ENCODE data around the gene NDUFC1. TPM values are rescaled to one million over a fixed set of nuclear protein-coding genes. Genes with fewer than 3 reads are reported as not detected.
"Not testable (repeated sequence)": the region's sequence is repeated elsewhere in the genome, so short reads cannot be mapped to it uniquely, and the experiment has no call there.

Gene NDUFC1
- total and polyA plus RNA-seq, 12 donors = 55.1 to 235 (median 109) TPM

DNA sequence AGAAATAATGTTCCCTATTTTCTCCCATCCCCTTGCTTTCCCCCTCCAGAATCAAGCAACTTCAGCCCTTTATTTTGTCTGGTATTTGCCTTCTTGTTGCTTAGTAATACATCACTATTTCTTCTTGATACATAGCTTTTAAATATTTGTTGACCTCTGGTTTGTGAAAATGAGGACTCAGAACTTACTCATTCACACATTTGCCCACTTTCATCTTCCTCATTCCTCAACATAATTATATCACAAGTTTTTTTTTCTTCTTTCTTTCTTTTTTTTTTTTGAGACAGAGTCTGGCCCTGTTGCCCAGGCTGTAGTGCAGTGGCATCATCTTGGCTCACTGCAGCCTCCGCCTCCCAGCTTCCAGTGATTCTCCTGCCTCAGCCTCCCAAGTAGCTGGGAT lies 28.9 kb upstream of the NDUFC1 start:
- H3K27me3 ChIP-seq = no peaks in the 10 kb centered on the region
- H3K4me3 ChIP-seq = no peak overlapping the region
- WGBS, 4 donors = 93 to 100% (median 97%) methylated on average over 1 of the region's 1 CpG
- TF ChIP-seq, protein P1, sequence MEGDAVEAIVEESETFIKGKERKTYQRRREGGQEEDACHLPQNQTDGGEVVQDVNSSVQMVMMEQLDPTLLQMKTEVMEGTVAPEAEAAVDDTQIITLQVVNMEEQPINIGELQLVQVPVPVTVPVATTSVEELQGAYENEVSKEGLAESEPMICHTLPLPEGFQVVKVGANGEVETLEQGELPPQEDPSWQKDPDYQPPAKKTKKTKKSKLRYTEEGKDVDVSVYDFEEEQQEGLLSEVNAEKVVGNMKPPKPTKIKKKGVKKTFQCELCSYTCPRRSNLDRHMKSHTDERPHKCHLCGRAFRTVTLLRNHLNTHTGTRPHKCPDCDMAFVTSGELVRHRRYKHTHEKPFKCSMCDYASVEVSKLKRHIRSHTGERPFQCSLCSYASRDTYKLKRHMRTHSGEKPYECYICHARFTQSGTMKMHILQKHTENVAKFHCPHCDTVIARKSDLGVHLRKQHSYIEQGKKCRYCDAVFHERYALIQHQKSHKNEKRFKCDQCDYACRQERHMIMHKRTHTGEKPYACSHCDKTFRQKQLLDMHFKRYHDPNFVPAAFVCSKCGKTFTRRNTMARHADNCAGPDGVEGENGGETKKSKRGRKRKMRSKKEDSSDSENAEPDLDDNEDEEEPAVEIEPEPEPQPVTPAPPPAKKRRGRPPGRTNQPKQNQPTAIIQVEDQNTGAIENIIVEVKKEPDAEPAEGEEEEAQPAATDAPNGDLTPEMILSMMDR (IDR thresholded peaks at IDR 0.05) = no peak
- no peak for TF ChIP-seq POLR2A (IDR thresholded peaks at IDR 0.05)
- DNase-seq = no peak
- no peak overlapping the region for H3K27ac ChIP-seq
- peaks cover 0 to 4% of the 10 kb centered on the region in 2 donors for H3K36me3 ChIP-seq (replicated peaks in 1 of 2)
- intact Hi-C loops (cut with DNase I) = no loop called here
- H3K9me3 ChIP-seq (replicated peaks in 1 of 3) = no peaks in the 10 kb centered on the region
- H3K4me1 ChIP-seq (replicated peaks in 1 of 2) = peaks cover 0 to 11% of the 10 kb centered on the region in 2 donors

DNA sequence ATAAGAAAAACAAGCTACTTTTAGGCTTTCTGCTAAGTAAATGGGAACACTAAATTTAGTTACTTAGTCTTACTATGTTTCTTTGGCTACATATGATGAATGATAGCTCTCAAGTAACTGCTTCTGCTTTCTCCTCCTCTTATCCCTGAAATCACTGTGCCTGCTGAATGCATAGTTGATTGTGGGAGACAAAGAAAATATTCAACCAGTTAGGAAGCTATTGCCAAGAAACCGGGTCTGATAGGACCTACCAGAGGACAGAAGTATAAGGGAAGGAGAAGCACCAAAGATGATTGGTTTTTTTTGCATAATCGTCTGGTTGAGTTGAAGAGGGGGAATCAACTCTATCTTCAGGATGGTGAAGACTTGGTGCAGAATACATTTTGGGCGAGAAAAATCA lies 28.0 kb upstream of the NDUFC1 start:
- Histone ChIP-seq H3K27ac (no peak overlapping the region), H3K4me1 (replicated peaks in 1 of 2) (peaks cover 0 to 11% of the 10 kb centered on the region in 2 donors), H3K4me3 (no peak overlapping the region), H3K9me3 (replicated peaks in 1 of 3) (no peaks in the 10 kb centered on the region), H3K27me3 (no peaks in the 10 kb centered on the region), H3K36me3 (replicated peaks in 1 of 2) (peaks cover 0 to 4% of the 10 kb centered on the region in 2 donors)
- intact Hi-C loops (cut with DNase I) = no loop called here
- TF ChIP-seq, protein P1 (IDR thresholded peaks at IDR 0.05) = no peak
- TF ChIP-seq POLR2A (IDR thresholded peaks at IDR 0.05) = no peak
- DNase-seq = no peak
- WGBS, 4 donors = 82 to 90% (median 88%) methylated on average over 3 of the region's 3 CpGs

DNA sequence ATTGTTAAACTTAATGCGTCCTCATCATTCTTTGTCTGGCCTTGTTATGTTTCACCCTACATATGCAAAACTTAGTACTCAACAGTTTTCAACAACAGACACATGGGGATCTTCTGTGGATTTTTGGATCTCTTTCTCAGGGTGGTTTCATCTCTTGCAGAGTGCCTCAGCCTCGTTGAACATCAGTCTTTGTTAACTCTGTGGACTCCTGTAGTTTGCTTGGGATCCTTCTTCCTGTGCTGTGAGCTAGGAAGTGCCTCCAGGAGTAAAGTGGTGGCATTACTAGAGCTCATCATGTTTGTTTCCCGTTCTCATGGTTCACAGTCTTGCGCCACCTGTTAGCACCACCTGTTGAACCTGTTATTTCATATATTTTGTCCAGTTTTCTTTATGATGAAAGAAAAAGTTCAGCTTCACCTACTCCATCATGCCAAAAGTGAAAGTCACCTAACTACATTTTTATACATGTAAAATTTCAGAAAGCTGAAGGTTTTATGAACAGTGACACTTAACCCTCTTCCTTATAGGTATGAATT lies 27.5 kb upstream of the NDUFC1 start:
- H3K4me3 ChIP-seq = no peak overlapping the region
- WGBS, 4 donors = 86 to 96% (median 92%) methylated on average over 4 of the region's 4 CpGs
- no peak for DNase-seq
- H3K36me3 ChIP-seq (replicated peaks in 1 of 2) = peaks cover 0 to 4% of the 10 kb centered on the region in 2 donors
- intact Hi-C loops (cut with DNase I) = no loop called here
- peaks cover 0 to 14% of the 10 kb centered on the region in 2 donors for H3K4me1 ChIP-seq (replicated peaks in 1 of 2)
- TF ChIP-seq, protein P1 (IDR thresholded peaks at IDR 0.05) = no peak
- no peak for TF ChIP-seq POLR2A (IDR thresholded peaks at IDR 0.05)
- H3K9me3 ChIP-seq (replicated peaks in 1 of 3) = no peaks in the 10 kb centered on the region
- H3K27ac ChIP-seq = no peak overlapping the region
- no peaks in the 10 kb centered on the region for H3K27me3 ChIP-seq

DNA sequence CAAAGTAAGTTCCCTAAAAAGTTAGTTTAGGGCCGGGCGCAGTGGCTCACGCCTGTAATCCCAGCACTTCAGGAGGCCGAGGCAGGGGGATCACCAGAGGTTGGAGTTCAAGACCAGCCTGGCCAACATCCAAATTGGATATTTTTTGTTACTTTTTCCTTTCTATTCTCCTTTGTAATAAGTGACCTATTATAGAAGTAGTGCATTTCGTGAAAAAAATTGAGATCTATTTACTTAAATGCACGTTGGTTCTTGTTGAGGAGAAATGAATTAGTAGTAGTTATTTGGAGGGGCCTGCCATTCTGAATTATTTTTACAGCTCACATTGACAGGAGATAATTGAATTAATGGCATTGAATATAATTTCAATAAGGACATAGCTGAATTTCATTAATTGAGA lies 22.3 kb upstream of the NDUFC1 start:
- intact Hi-C loops (cut with DNase I) = no loop called here
- H3K9me3 ChIP-seq (replicated peaks in 1 of 3) = no peaks in the 10 kb centered on the region
- DNase-seq = no peak
- 80 to 93% (median 86%) methylated on average over 6 of the region's 6 CpGs for WGBS, 4 donors
- no peak overlapping the region for H3K27ac ChIP-seq
- H3K36me3 ChIP-seq (replicated peaks in 1 of 2) = peaks cover 0 to 4% of the 10 kb centered on the region in 2 donors
- no peak for TF ChIP-seq POLR2A (IDR thresholded peaks at IDR 0.05)
- H3K4me3 ChIP-seq = no peak overlapping the region
- no peaks in the 10 kb centered on the region for H3K27me3 ChIP-seq
- H3K4me1 ChIP-seq (replicated peaks in 1 of 2) = peaks cover 5 to 19% of the 10 kb centered on the region in 2 donors

DNA sequence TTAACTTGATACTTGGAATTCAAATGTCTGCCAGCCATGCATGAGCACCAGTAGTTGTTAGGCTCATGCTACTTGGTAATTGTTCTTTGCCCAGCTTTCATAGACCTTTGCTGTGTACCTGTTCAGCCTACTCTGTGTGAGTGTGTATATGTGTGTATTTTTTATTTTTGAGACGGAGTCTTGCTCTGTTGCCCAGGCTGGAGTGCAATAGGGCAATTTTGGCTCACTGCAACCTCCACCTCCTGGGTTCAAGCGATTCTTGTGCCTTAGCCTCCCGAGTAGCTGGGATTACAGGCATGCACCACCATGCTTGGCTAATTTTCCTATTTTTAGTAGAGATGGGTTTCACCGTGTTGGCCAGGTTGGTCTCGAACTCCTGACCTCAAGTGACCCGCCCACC lies 20.3 kb upstream of the NDUFC1 start:
- H3K4me3 ChIP-seq; H3K36me3 ChIP-seq (replicated peaks in 1 of 2); intact Hi-C loops (cut with DNase I); DNase-seq; H3K27ac ChIP-seq; H3K27me3 ChIP-seq; H3K9me3 ChIP-seq (replicated peaks in 1 of 3): not testable (repeated sequence)
- peaks cover 5 to 19% of the 10 kb centered on the region in 2 donors for H3K4me1 ChIP-seq (replicated peaks in 1 of 2)
- 93 to 98% (median 97%) methylated on average over 6 of the region's 6 CpGs for WGBS, 4 donors

DNA sequence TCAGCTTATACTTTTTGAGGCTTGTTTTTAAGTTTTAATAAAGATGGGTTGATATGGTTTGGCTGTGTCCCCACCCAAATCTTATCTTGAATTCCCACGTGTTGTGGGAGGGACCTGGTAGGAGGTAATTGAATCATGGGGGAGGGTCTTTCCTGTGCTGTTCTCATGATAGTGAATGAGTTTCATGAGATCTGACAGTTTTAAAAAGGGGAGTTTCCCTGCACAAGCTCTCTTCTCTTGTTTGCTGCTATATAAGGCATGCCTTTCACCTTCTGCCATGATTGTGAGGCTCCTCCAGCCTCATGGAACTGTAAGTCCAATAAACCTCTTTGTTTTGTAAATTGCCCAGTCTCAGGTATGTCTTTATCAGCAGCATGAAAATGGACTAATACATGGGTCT lies 19.8 kb upstream of the NDUFC1 start:
- H3K27ac ChIP-seq; H3K27me3 ChIP-seq; DNase-seq; H3K4me3 ChIP-seq; intact Hi-C loops (cut with DNase I); H3K36me3 ChIP-seq (replicated peaks in 1 of 2); H3K9me3 ChIP-seq (replicated peaks in 1 of 3): not testable (repeated sequence)
- 10 to 29% (median 24%) methylated on average over 1 of the region's 1 CpG for WGBS, 4 donors
- peaks cover 5 to 20% of the 10 kb centered on the region in 2 donors for H3K4me1 ChIP-seq (replicated peaks in 1 of 2)
